Fibroblast of skin of abdomen (primary cell): ENCODE results near the gene MELK. TPM values are rescaled to one million over a fixed set of nuclear protein-coding genes. Genes with fewer than 3 reads are reported as not detected.
"Not testable (repeated sequence)": the region's sequence is repeated elsewhere in the genome, so short reads cannot be mapped to it uniquely, and the experiment has no call there.

Experiments
- DNase-seq: peaks from one replicate; pipeline ENCODE4 v3.0.0-alpha.2; 2013
- polyA plus RNA-seq, 2 experiments: library from polyadenylated mRNA; unstranded; fragments of 120-200 nt; gene quantifications; one replicate each; pipeline ENCODE4 v1.2.1, GENCODE V29; 2013; ENCODE audit not compliant: insufficient read length in 2 of 2

Gene MELK
- 26.6 TPM for polyA plus RNA-seq (2013, experiment 1 of 2; ENCODE audit: insufficient read length)
- polyA plus RNA-seq (2013, experiment 2 of 2; ENCODE audit: insufficient read length), result 26.0 TPM

DNA sequence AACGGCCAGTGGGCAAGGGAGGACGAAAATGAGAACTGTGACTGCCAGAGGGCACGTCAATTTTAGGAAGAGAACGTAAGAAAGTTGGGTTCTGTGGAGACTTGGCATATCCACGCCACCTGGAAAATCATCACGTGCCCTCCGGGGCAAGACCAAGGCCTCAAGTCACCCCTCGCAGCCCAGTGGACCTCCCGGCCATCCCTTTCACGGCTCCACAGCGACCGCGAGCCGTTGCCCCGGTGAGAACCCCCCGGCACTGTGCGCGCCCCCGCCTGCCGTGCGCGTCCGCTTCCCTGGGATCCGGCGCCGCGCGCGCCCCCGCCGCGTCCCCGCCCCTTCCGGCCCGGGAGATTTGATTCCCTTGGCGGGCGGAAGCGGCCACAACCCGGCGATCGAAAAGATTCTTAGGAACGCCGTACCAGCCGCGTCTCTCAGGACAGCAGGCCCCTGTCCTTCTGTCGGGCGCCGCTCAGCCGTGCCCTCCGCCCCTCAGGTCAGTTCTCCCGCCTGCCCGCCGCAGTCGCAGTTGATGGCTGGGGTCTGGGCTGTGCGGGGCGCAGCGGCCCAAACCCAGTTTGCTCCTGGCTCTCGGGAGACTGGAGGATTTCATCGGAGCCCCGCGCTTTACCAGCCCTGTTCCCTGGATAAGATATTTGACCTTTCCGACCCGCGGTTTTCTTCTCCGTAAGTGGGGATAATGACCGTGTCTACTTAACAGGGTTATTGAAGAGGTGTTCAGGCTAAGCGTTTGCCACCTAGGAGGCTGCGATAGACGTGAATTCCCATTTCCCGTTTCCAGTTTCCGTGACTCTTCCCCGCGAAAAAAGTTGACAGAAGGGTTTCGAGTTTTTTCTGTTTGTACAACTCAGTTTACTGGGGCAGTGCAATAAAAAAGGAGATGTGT is at the start of gene MELK:
TSS of gene MELK (plus strand) at position 381 of the 904 bp plus-strand sequence. CDS start 8,787 bp downstream, outside the sequence.
- peak; percentile 79 for DNase-seq

DNA sequence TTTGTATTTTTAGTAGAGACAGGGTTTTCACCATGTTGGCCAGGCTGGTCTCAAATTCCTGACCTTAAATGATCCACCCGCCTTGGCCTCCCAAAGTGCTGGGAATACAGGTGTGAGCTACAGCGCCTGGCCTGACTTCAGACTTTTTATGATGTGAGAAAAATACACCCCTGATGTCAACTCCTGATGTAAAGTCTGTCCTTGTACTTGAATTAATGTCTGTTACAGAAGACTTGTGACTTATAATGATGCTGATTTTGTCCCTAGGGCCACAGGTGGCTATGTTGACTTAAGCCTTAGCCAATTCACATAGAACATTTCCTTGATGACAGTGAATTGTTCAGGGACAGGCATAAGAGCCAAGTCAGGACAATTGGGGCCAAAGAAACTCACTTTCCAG is 42.5 kb upstream of the MELK start:
- no peak for DNase-seq

DNA sequence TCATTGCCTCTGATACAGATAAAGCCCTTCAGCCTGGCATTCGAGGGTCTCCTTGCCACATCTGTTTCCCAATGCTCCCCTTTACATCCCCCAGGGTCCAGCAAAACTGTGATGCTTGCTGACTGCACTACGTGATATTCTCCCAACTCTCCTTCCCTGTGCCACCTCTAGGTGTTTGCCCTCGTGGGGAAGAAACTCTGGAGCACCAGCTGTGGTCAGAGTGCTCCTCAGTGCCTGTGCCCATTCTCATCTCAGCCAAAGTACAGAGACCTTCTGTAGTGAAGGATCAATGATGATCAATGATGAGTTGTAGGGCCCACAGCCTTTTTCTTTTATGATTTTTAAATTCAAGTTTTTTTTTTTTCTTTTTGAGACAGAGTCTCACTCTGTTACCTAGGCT is 40.3 kb upstream of the MELK start:
- DNase-seq, result no peak

DNA sequence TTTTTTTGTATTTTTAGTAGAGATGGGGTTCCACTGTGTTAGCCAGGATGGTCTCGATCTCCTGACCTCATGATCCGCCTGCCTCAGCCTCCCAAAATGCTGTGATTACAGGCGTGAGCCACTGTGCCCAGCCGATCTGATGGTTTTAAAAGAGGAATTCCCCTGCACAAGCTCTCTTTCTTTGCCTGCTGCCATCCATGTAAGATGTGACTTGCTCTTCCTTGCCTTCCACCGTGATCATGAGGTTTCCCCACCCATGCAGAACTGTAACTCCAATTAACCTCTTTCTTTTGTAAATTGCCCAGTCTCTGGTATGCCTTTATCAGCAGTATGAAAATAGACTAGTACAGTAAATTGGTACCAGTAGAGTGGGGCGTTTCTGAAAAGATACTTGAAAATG is 39.0 kb upstream of the MELK start:
- not testable (repeated sequence) for DNase-seq

DNA sequence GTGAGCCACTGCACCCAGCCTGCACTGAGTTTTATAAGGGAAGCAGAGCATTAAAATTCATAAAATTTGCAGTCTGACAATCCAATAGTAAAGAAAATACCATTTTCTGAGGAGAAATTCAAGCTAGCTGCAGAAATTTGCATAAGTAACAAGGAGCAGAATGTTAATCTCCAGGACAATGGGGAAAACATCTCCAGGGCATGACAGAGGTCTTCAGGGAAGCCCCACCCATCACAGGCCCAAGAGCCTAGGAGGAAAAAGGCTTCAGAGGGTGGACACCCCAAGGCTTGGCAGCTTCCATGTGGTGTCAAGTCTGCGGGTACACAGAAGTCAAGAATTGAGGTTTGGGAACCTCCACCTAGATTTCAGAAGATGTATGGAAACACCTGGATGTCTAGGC is 37.6 kb upstream of the MELK start:
- no peak for DNase-seq

DNA sequence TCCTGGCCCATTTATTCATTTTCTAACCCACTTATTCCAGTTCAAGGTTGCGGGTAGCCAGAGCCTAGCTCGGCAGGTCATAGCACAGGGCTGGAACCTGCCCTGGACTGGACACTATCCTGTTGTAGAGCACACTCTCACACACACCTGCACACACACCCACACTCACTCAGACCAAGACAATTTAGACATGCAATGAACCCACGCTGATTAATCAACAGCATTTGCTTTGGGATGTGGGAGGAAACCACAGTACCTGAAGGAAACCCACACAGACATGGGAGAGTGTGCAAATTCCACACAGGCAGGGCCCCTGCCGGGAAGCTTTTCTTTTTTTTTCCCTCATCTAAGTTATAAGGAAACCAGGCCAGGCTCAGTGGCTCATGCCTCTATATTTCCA is 34.8 kb upstream of the MELK start:
- no peak for DNase-seq

DNA sequence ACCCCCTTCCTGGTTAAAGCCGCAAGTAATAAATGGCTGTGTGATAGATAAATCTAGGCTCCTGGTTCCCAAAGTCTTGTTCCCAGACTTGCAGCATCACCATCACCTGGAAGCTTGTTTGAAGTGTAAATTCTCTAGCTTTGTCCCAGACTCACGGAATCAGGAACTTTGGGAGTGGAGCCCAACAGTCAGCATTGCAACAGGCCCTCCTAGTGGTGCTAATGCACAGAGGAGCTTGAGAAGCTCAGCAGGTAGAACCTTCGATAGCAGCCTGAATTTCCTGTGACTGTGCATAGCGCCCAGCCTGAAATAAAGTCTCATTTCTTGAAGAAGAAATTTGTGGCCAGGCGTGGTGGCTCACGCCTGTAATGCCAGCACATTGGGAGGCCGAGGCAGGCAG is 30.3 kb upstream of the MELK start:
- no peak for DNase-seq

DNA sequence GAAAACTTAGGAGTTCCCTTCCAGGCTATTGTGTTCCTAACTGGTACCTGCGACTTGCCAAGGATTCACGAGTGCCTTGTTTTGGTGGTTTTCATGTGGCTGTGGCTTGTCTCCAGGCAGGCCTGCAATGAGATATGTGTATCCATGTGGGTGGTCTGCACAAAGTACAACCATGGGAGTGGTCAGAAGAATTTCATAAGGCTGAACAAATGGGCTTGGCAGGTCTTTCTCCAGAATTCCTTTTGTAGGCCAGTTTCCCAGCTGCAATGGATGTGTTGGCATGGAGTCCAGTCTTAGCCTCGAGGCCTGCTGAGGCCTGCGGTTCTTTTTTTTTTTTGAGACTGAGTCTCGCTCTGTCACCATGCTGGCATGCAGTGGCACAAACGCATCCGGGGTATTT is 28.8 kb upstream of the MELK start:
- DNase-seq, result peak; percentile 7

DNA sequence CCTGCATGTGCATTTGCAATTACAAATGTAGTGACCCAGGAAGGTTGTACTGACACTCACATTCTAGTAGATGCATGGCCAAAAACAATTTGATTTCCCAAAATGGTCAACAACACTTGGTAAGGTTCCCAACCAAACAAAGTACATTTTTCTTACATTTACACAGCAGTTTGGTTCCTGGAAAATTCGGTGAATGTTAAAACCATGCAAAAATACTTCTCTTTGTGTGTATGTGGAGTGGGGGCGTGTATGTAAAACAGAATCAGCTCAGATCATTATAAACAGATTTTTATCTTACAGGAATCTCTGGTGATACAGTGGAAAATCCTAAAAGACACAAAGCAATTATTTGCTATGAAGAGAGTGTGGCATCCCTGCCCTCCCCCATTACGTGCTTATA is 25.1 kb upstream of the MELK start:
- no peak for DNase-seq

DNA sequence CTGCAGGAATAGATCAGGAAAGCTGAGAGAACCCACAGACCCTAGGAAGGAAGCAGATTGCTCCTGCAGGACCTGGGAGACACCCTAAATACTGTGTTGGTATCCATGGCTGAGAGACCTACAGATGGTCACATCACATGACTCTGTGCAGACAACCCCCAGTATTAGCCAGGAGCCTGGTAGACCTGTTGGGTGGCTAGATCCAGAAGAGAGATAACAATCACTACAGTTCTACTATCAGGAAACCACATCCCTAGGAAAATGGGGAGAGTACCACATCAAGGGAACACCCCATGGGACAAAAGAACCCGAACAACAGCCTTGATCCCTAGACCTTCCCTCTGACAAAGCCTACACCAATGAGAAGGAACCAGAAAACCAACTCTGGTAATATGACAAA is 24.2 kb upstream of the MELK start:
- no peak for DNase-seq

DNA sequence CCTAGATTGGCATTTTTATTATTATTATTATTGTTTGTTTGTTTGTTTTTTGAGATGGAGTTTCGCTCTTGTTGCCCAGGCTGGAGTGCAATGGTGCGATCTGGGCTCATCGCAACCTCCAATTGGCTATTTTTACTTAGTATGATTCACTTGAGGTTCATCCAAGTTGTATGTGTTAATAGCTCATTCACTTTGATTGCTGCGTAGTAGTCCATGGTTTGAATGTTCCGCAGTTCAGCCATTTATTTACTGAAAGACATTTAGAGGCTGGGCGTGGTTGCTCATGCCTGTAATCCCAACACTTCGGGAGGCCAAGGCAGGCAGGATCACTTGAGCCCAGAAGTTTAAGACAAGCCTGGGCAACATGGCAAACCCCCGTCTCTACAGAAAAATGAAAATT is 22.6 kb upstream of the MELK start:
- no peak for DNase-seq

DNA sequence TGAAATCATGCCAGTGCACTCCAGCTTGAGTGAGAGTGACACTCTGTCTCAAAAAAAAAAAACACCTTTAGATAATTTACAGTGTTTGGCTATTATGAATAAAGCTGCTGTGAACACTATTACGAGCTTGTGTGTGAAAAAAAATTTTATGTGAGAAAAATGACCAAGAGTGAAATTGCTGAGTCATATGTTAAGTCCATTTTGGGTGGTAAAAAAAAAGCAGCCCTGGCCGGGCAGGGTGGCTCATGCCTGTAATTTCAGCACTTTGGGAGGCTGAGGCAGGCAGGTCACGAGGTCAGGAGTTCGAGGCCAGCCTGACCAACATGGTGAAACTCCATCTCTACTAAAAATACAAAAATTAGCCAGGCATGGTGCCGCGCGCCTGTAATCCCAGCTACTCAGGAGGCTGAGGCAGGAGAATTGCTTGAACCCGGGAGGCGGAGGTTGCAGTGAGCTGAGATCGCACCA is 22.0 kb upstream of the MELK start:
- not testable (repeated sequence) for DNase-seq

DNA sequence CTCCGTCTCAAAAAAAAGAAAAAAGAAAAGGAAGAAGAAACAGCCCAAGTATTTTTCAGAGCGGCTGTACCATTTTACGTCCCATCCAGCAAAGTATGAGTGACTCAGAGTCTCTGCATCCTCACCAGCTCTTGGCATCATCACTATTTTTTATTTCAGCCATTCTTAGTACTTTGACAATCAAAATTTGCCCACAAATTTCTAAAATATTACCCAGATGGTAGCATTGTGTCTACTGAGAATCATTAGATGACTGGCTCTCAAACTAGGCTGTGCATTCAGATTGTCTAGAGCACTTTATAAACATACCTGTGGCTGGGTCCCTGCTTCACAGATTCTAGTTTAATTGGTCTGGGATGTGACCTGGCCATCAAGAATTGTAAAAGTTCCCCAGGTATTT is 21.6 kb upstream of the MELK start:
- DNase-seq, result peak; percentile 34

DNA sequence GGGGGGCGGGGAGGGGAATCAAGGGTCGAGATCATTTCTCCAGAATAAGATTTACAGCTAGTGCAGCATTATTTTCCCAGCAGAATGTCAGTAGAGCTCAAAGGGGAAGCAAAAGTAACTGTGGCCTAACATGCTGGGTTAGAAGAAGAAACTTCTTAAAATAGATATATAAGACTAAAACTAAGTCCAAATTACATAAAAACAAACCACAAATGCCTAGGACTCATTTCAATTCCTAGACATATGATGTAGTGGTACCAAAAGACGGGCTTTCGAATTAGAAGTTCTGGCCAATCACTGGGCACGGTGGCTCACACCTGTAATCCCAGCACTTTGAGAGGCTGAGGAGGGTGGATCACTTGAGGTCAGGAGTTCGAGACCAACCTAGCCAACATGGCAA is 20.8 kb upstream of the MELK start:
- DNase-seq, result no peak

DNA sequence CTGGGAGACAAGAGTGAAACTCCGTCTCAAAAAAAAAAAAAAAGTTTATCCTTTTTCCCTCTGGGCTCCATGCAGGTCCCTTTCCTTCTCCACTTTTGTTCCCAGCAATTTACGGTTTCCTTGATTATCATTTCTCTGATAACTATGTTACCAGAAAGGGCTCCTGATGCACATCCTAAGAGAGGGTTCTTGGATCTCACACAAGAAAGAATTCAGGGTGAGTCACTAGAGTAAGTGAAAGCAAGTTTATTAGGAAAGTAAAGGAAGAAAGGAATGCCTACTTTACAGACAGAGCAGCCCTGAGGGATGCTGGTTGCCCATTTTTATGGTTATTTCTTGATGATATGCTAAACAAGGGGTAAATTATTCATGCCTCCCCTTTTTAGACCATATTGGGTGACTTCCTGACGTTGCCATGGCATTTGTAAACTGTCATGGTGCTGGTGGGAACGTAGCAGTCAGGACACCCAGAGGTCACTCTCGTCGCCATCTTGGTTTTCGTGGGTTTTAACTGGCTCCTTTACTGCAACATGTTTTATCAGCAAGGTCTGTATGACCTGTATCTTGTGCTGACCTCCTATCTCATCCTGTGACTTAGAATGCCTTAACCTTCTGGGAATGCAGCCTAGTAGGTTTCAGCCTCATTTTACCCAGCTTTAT is 13.5 kb upstream of the MELK start:
- DNase-seq, result peak; percentile 48

DNA sequence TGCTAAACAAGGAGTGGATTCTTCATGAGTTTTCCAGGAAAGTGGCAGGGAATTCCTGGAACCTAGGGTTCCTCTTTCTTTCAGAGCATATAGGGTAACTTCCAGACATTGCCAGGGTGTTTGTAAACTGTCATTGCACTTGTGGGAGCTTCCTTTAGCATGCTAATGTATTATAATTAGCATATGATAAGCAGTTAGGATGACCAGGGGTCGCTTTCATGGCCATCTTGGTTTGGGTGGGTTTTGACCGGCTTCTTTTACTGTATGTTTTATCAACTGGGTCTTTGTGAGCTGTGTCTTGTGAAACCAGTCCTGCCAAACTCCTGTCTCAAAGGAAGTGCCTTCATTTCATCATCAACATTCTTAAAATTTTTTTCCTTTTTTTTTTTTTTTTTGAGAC is 11.9 kb upstream of the MELK start:
- DNase-seq, result peak; percentile 39

DNA sequence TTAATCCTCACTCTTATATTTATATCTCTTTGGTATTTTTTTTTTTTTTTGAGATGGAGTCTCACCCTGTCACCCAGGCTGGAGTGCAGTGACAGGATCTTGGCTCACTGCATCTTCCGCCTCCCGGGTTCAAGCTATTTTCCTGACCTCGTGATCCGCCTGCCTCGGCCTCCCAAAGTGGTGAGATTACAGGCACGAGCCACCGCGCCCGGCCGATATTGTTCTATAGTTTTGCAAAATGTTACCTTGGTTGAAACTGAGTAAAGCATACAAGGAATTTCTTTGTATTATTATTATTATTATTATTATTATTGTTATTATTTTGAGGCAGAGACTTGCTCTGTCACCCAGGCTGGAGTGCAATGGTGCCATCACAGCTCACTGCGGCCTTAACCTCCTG is 9.9 kb upstream of the MELK start:
- DNase-seq, result not testable (repeated sequence)

DNA sequence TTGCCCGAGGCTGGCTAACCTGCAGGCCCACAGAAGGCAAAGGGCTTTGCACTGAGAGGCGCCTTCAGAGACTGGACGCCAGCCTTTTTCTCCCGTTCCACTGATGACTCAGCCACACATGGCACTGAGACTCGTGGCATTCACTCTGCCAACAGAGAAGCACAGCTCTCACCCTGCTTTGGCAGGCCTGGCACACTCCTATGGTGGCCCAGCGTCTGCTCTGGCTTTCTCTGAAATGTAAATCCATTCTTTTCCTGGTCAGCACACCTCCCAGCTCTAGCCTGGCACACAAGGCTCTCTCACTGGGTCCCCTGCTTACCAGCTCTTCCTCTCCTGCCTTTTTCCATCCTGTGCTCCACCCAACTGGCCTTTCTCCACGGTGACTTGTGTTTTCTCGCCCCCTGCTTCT is 5.9 kb upstream of the MELK start:
- DNase-seq, result no peak

DNA sequence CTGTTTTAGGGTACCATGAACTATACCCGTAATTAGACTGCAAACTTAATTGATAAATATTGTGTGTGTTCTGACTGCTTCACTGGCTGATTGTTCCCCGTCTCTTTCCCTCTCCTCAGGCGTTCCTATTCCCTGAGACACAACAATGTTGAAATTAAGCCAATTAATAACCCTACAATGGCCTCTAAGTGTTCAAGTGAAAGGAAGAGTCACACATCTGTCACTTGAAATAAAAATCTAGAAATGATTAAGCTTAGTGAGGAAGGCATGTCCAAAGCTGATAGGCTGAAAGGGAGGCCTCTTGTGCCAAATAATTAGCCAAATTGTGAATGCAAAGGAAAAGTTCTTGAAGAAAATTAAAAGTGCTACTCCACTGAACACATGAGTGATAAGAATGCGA is 4.0 kb upstream of the MELK start:
- DNase-seq, result not testable (repeated sequence)

DNA sequence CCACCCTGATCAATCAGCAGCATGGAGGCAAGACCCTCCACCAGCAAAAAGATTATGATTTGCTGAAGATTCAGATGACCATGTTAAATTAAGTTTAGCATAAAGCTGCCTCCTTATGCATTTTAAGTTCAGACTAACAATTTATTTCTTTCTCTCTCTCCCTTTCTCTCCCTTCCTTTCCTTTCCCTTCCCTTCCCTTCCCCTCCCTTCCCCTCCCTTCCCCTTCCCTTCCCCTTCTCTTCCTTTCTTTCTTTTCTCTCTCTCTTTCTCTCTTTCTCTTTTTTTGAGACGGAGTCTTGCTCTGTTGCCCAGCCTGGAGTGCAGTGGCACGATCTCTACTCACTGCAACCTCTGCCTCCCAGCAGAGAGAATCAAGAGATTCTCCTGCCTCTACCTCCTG is 1.4 kb upstream of the MELK start:
- DNase-seq, result no peak

DNA sequence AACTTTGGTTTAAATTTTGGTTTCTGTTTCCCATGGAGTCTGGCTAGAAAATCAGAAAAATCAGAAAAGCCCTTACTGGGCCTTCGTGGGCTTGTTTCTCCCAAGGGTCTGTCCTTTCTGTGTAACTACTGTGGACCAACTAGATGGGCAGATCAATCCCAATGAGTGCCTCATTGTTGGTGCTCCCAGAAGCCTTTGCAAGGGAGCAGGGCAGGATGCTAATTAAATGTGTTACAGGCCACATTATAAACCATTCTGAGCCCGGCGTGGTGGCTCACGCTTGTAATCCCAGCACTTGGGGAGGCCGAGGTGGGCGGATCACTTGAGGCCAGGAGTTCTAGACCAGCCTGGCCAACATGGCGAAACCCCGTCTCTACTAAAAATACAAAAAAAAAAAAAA is 1.4 kb downstream of the MELK start:
- DNase-seq, result not testable (repeated sequence)

DNA sequence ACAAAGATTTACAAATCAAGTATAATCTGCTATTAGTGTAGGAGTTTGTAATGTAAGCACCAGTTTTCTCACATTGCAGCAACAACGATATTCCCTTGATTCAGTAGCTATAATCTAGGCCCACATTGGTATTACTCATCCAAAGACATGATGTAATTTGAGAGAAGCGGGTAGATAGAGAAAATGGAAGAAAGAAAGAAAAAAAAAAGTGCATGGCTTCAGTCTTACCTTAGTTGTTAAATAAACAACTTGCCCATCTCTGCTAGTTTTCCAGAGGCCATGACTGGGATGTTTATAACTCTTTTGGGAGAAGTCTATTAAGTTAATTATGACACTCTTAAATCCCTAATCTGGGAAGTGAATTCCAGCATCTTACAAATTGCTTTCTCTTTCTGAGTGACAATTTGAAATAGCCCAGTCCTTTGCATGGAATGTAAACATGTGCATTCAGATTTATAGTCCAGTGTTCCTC is 2.8 kb downstream of the MELK start:
- peak; percentile 59 for DNase-seq

DNA sequence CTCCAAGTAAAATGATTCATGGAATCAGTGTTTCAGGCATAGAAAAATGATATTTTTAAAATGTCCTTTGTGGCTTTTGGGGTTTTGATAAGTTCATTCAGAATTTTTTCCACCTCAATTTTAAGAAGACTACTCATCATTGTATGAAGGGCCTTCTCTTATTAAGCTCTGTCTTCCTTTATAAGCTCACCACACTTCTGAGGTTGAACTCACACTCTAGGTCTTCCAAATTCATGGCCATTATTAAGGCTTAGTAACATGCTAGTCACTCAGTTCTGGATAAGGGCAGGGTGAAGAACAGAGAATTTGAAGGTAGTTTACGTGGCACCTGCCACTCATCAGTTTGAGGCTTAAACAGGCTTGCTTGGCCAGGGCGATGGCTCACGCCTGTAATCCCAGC is 4.2 kb downstream of the MELK start:
- peak; percentile 32 for DNase-seq
